Endodermal cell (in vitro differentiated cells): Measurements from ENCODE around the gene CLIP3. TPM values are rescaled to one million over a fixed set of nuclear protein-coding genes. Genes with fewer than 3 reads are reported as not detected.
A peak's percentile ranks its signal among the peaks of the same experiment; 100 is the strongest.

Experiments
- DNase-seq: peaks from one replicate; pipeline ENCODE4 v3.0.0-alpha.2; 2017
- H3K27ac ChIP-seq: 2 replicates; pipeline ENCODE4 v1.5.1; 2013; ENCODE audit warnings: mild to moderate bottlenecking, low read depth, low read length, moderate library complexity
- H3K27me3 ChIP-seq: 2 replicates; pipeline ENCODE4 v1.6.1; 2013; ENCODE audit warnings: mild to moderate bottlenecking, low read length, moderate library complexity; ENCODE audit not compliant: insufficient read depth, control insufficient read depth, poor library complexity, severe bottlenecking
- H3K36me3 ChIP-seq: 2 replicates; pipeline ENCODE4 v1.7.0; 2013; ENCODE audit warnings: mild to moderate bottlenecking, low read length, moderate library complexity; ENCODE audit not compliant: control insufficient read depth, insufficient read depth
- H3K4me1 ChIP-seq: one replicate; pipeline ENCODE4 v1.7.0; 2013; ENCODE audit warnings: low read length; ENCODE audit not compliant: control insufficient read depth, insufficient read depth
- H3K4me3 ChIP-seq: 2 replicates; pipeline ENCODE4 v1.5.1; 2013; ENCODE audit warnings: mild to moderate bottlenecking, low read length, moderate library complexity
- H3K9ac ChIP-seq: 2 replicates; pipeline ENCODE4 v1.6.1; 2013; ENCODE audit warnings: mild to moderate bottlenecking, low read length, moderate library complexity; ENCODE audit not compliant: poor library complexity, severe bottlenecking; ENCODE audit errors: extremely low read depth
- H3K9me3 ChIP-seq: 2 replicates; pipeline ENCODE4 v1.6.1; 2013; ENCODE audit warnings: mild to moderate bottlenecking, low read length, moderate library complexity; ENCODE audit not compliant: control insufficient read depth
- H3K27ac Mint-ChIP-seq: 2 replicates; pipeline ENCODE4 v1.8.0; 2020; ENCODE audit warnings: mixed read lengths
- H3K27me3 Mint-ChIP-seq: 2 replicates; pipeline ENCODE4 v1.8.0; 2021; ENCODE audit warnings: mild to moderate bottlenecking, mixed read lengths; ENCODE audit not compliant: insufficient read depth
- H3K36me3 Mint-ChIP-seq: 2 replicates; pipeline ENCODE4 v1.8.0; 2020; ENCODE audit warnings: low read depth, mixed read lengths
- H3K4me1 Mint-ChIP-seq: 2 replicates; pipeline ENCODE4 v1.8.0; 2020; ENCODE audit warnings: mixed read lengths
- H3K4me3 Mint-ChIP-seq: 2 replicates; pipeline ENCODE4 v1.8.0; 2020; ENCODE audit warnings: mild to moderate bottlenecking, moderate library complexity, mixed read lengths
- H3K9me3 Mint-ChIP-seq: 2 replicates; pipeline ENCODE4 v1.8.0; 2020; ENCODE audit warnings: mild to moderate bottlenecking, mixed read lengths
- CTCF ChIP-seq: fragments of 200-600 bp; sonication (generic); conservative IDR thresholded peaks from 2 replicates; pipeline ENCODE4 v1.5.0; 2021; ENCODE audit warnings: antibody characterized with exemption, mild to moderate bottlenecking
- WGBS, 2 experiments: methylation state at CpG; one replicate each; pipeline versions ENCODE4 v1.1.5 to v1.1.7; 2013; ENCODE audit warnings: missing lambda C conversion rate in 2 of 2, mixed read lengths in 1 of 2; ENCODE audit not compliant: insufficient coverage in 1 of 2, insufficient read length in 1 of 2; 5-methylcytosine and 5-hydroxymethylcytosine counted together
- total RNA-seq, 2 donors: library from RNA; stranded (reverse); fragmentation: NEBNext Ultra II Directional in 1 of 2; extraction: Animal tissue kit (Norgen Biotek cat#: 25700) in 1 of 2; gene quantifications; 2 replicates in 1 of 2; 3 replicates in 1 of 2; pipeline ENCODE4 v1.2.1, GENCODE V29; 2021

The CLIP3 gene
- total RNA-seq, 2 donors from 2014 or later = 12.6 to 19.7 TPM

- Histone ChIP-seq H3K36me3 (no peaks in the 10 kb centered on the region), H3K9me3 (no peaks in the 10 kb centered on the region), H3K4me1 (peaks cover 3% of the 10 kb centered on the region), H3K27me3 (no peaks in the 10 kb centered on the region), H3K4me3 (no peak overlapping the region), H3K27ac (no peak overlapping the region), H3K9ac (no peak overlapping the region)
- WGBS, 2 experiments = 17 to 26% methylated on average over 3 of the region's 3 CpGs
- Mint-ChIP-seq H3K27me3 (peaks cover 2% of the 10 kb centered on the region), H3K36me3 (peaks cover 4% of the 10 kb centered on the region), H3K4me1 (peaks cover 21% of the 10 kb centered on the region), H3K9me3 (no peaks in the 10 kb centered on the region), H3K27ac (peak overlapping the region; percentile 26), H3K4me3 (no peak overlapping the region)
- peak; percentile 82 for TF ChIP-seq CTCF
- peak; percentile 89 for DNase-seq
Measured at GRCh38 chr19:36051236-36051635, 18.6 kb upstream of the CLIP3 start.

GRCh38 chr19:36049080-36049698 is 16.5 kb upstream of the CLIP3 start:
- no peaks in the 10 kb centered on the region for H3K9me3 ChIP-seq
- Mint-ChIP-seq H3K27me3 (peaks cover 2% of the 10 kb centered on the region), H3K36me3 (peaks cover 14% of the 10 kb centered on the region), H3K4me1 (peaks cover 13% of the 10 kb centered on the region), H3K9me3 (no peaks in the 10 kb centered on the region), H3K4me3 (no peak overlapping the region), H3K27ac (no peak overlapping the region)
- H3K36me3 ChIP-seq = no peaks in the 10 kb centered on the region
- no peaks in the 10 kb centered on the region for H3K27me3 ChIP-seq
- WGBS, 2 experiments = 89 to 95% methylated on average over 1 to 3 of the region's 4 CpGs
- H3K9ac ChIP-seq = no peak overlapping the region
- H3K4me3 ChIP-seq = no peak overlapping the region
- no peak overlapping the region for H3K27ac ChIP-seq
- no peaks in the 10 kb centered on the region for H3K4me1 ChIP-seq
- DNase-seq = no peak
- TF ChIP-seq CTCF = no peak

- H3K9me3 ChIP-seq = no peaks in the 10 kb centered on the region
- no peak overlapping the region for H3K27ac Mint-ChIP-seq
- H3K4me1 ChIP-seq = no peaks in the 10 kb centered on the region
- H3K36me3 Mint-ChIP-seq = peaks cover 16% of the 10 kb centered on the region
- no peak for TF ChIP-seq CTCF
- no peak overlapping the region for H3K9ac ChIP-seq
- no peaks in the 10 kb centered on the region for H3K36me3 ChIP-seq
- H3K27me3 Mint-ChIP-seq = no peaks in the 10 kb centered on the region
- H3K9me3 Mint-ChIP-seq = no peaks in the 10 kb centered on the region
- H3K27me3 ChIP-seq = no peaks in the 10 kb centered on the region
- H3K27ac ChIP-seq = no peak overlapping the region
- H3K4me3 Mint-ChIP-seq = no peak overlapping the region
- H3K4me3 ChIP-seq = no peak overlapping the region
- DNase-seq = no peak
- H3K4me1 Mint-ChIP-seq = peaks cover 9% of the 10 kb centered on the region
Measured at GRCh38 chr19:36047835-36048234, 15.2 kb upstream of the CLIP3 start.
